Retinal pigment epithelial cell (primary cell): ENCODE data around the gene POP5.
"Not testable (repeated sequence)": the region's sequence is repeated elsewhere in the genome, so short reads cannot be mapped to it uniquely, and the experiment has no call there.

Experiments
- DNase-seq: peaks from one replicate; pipeline ENCODE4 v3.0.0-alpha.2; 2010; ENCODE audit warnings: low read depth
- H3K4me3 ChIP-seq: 2 replicates; pipeline ENCODE4 v1.5.1; 2011; ENCODE audit warnings: mild to moderate bottlenecking, low read length, control low read depth, moderate library complexity
- TF ChIP-seq, protein P1 (sequence below): conservative IDR thresholded peaks from 2 replicates; pipeline ENCODE4 v1.5.1; 2011; ENCODE audit warnings: low read depth, low read length, control low read depth, inconsistent platforms

Gene POP5

DNA sequence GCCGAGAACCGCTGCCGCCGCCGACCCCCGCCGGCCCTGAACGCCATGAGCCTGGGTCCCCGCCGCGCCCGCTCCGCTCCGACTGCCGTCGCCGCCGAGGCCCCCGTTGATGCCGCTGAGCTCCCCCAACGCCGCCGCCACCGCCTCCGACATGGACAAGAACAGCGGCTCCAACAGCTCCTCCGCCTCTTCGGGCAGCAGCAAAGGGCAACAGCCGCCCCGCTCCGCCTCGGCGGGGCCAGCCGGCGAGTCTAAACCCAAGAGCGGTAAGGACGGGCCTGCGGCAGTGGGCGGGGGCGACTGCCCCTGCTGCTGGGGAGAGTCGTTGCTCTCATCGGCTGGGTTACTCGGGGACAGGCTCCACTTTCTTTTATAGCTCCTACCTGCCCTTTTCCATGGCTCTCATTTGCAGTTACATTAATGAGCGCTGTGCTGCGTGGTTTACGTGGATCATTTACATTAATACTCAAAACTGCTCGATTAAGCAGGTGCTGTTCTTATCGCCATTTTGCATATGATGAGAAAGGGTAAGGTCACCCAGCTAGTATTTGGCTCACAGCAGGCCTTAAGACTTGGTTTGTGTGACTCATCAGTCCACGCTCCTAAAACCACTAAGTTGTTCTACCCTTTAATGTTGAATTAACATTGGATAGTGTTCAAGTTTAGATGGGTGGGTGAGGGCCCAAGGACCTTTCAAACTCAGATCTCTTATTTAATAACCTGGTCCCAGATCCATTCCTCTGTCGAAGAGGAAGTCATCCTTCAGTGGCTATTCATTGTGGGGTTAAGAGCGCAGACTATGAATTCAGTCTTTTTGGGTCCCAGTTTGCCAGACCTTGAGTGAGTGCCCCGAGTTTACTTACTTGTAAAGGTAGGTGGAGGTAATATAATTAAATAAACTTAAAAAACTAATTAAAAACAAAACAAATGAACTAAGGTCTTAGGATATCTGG, 46.2 kb downstream of the POP5 start:
- peak overlapping the region; percentile 96 for H3K4me3 ChIP-seq
- peak; percentile 74 for DNase-seq
- TF ChIP-seq, protein P1, sequence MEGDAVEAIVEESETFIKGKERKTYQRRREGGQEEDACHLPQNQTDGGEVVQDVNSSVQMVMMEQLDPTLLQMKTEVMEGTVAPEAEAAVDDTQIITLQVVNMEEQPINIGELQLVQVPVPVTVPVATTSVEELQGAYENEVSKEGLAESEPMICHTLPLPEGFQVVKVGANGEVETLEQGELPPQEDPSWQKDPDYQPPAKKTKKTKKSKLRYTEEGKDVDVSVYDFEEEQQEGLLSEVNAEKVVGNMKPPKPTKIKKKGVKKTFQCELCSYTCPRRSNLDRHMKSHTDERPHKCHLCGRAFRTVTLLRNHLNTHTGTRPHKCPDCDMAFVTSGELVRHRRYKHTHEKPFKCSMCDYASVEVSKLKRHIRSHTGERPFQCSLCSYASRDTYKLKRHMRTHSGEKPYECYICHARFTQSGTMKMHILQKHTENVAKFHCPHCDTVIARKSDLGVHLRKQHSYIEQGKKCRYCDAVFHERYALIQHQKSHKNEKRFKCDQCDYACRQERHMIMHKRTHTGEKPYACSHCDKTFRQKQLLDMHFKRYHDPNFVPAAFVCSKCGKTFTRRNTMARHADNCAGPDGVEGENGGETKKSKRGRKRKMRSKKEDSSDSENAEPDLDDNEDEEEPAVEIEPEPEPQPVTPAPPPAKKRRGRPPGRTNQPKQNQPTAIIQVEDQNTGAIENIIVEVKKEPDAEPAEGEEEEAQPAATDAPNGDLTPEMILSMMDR, result no peak

DNA sequence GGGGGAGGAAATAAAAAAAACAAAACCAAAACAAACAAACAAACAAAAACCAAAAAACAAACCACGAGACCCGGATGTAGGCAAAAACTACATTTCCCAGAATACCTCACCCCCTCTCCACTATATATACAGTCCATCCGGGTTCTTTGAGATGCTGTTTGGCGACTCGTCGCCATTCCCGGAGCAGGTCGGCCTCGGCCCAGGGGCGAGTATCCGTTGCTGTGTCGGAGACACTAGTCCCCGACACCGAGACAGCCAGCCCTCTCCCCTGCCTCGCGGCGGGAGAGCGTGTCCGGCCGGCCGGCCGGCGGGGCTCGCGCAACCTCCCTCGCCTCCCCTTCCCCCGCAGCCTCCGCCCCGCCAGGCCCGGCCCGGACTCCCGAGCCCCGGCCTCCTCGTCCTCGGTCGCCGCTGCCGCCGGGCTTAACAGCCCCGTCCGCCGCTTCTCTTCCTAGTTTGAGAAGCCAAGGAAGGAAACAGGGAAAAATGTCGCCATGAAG, 46.9 kb downstream of the POP5 start, which contains the start of gene RNF10:
Gene RNF10 (plus strand): TSS at position 154 of the 500 bp plus-strand sequence. CDS start 456 bp downstream, outside the sequence.
- H3K4me3 ChIP-seq, result peak within 1 kb of the TSS; percentile 96
- TF ChIP-seq, protein P1, result no peak
- no peak for DNase-seq

DNA sequence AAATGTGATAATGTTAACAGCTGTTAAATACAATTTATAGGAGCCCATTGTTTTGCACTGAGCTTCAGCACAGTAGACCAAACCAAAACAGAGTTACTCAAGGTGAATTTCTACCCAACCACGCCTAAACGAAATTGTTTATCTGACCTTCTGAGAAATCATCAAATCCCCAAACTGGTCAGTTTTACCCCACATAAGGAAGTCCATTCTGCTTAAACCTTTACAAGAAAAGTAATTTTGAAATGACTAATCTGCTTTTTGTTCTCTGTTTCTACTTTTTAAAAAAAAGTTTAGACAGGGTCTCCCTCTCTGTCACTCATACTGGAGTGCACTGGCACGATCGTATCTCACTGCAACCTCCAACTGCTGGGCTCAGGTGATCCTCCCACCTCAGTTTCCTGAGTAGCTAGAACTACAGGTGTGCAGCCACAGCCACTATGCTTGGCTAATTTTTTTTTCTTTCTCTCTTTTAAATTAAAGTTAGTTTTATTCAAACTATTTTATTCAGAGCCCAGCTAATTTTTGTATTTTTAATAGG, 48.4 kb downstream of the POP5 start:
- DNase-seq, result no peak
- H3K4me3 ChIP-seq, result no peak overlapping the region
- TF ChIP-seq, protein P1, result no peak

DNA sequence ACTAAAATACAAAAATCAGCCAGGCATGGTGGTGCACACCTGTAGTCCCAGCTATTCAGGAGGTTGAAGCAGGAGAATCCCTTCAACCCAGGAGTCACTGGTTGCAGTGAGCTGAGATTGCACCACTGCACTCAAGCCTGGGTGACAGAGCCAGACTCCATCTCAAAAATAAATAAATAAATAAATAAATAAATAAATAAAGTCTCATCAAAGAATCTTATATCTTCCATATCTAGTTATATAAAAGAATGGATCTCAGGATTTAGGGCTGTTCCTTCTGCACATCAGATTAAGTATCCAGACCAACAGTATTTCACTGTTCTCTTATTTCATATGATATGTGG, 50.8 kb downstream of the POP5 start:
- not testable (repeated sequence) for DNase-seq, H3K4me3 ChIP-seq

DNA sequence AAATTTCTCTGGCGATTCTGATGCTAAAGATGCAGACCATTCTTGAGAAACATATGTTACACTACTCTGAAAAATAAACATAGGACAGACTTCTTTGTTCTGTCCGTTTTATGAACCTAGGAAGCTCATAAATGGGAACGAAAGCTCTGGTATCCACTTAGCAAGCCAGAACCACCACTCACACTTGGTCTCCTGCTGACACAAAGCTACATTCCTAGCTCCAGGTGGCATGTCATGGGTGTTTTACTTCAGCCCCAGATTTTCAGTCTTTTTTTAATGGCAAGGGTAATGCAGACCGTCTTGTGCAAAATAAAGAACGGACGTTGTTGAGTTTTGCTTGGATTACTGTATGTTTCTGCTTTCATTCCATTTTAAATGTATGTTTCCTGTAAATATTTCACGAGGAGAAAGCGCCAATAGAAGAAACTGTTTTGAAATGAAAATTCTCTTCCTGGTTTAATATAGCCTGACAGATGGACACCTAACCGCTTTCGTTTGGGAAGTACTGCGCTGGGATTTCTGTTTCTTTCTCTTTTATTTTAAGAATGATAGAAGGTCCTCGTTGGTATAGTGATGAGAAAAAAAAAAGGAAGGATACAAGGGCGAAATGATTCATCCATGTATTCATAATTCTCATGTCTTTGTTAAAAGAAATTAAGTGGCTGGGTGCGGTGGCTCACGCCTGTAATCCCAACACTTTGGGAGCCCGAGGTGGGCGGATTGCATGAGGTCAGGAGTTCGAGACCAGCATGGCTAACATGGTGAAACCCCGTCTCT, 51.4 kb downstream of the POP5 start:
- H3K4me3 ChIP-seq, result peak overlapping the region; percentile 98
- TF ChIP-seq, protein P1, result no peak
- no peak for DNase-seq

DNA sequence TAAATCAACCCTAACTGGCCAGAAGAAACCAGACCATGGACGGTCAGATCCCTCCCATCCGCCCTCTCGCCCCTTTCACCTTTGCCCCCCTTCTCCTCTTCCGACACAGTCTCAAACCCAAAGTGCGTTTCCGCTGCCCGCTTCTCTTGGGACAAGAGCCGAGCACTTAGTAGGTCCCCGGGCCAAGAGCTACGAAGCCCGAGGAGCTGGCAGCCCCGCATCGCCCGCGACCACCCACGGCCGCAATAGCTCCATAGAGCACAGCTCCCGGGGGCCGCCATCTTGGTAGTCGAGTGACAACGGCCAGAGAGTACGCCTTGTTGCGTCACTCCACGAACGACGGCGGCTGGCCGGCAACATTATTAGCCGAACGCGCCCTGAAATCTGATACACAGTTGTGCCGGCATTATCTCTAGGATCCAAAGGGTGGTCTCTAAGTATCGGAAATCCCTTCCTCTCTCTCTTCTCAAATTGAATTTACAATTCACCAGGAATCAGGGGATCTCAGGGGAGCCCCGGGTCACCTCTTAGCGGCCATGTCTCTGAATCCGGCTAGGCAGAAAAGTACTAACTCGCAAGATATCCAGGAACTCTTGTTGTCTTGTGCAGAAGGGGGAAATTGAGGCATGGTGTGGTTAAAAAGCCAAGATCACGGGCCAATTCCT, 52.2 kb downstream of the POP5 start, which contains the start of gene COQ5:
Gene COQ5 (minus strand): TSS at position 298 of the 665 bp plus-strand sequence. CDS start 17 bp downstream, at position 281.
- DNase-seq, result no peak
- TF ChIP-seq, protein P1, result no peak
- H3K4me3 ChIP-seq, result peak within 1 kb of the TSS; percentile 98
